Measurements from ENCODE around the gene NFYC. TPM values are rescaled to one million over a fixed set of nuclear protein-coding genes. Genes with fewer than 3 reads are reported as not detected.

NFYC gene
- polyA plus RNA-seq (ENCODE audit: insufficient read depth in 1 of 5, insufficient read length in 5 of 5, low replicate concordance in 1 of 5) = 10 to 100 TPM; 76.9 to 91.2 (median 84.1) TPM
- long read RNA-seq, donor 1, transcript NFYC-213 (10 exons, 1,950 nt) = major isoform, 14 of 32 reads
- long read RNA-seq, donor 1, partial matches to known transcripts = 6 of 32 reads
- long read RNA-seq, donor 1, other reads (novel, unspliced or antisense) = 0 of 32 reads
- long read RNA-seq, donor 2, partial matches to known transcripts = 0 of 7 reads
- long read RNA-seq, donor 2, other reads (novel, unspliced or antisense) = 0 of 7 reads
- long read RNA-seq, donor 3, transcript NFYC-213 (10 exons, 1,950 nt) = major isoform, 7 of 10 reads
- long read RNA-seq, donor 3, partial matches to known transcripts = 0 of 10 reads
- long read RNA-seq, donor 3, other reads (novel, unspliced or antisense) = 0 of 10 reads
- long read RNA-seq, donor 4, transcript NFYC-213 (10 exons, 1,950 nt) = major isoform, 9 of 13 reads
- long read RNA-seq, donor 4, partial matches to known transcripts = 0 of 13 reads
- long read RNA-seq, donor 4, other reads (novel, unspliced or antisense) = 0 of 13 reads
- long read RNA-seq, donor 5, transcript NFYC-213 (10 exons, 1,950 nt) = major isoform, 14 of 16 reads
- long read RNA-seq, donor 5, partial matches to known transcripts = 0 of 16 reads
- long read RNA-seq, donor 5, other reads (novel, unspliced or antisense) = 0 of 16 reads
- long read RNA-seq, donor 6, transcript NFYC-213 (10 exons, 1,950 nt) = major isoform, 9 of 11 reads
- long read RNA-seq, donor 6, partial matches to known transcripts = 0 of 11 reads
- long read RNA-seq, donor 6, other reads (novel, unspliced or antisense) = 0 of 11 reads
- long read RNA-seq, donor 7, transcript NFYC-213 (10 exons, 1,950 nt) = major isoform, 10 of 16 reads
- long read RNA-seq, donor 7, partial matches to known transcripts = 0 of 16 reads
- long read RNA-seq, donor 7, other reads (novel, unspliced or antisense) = 0 of 16 reads
- long read RNA-seq, donor 8, transcript NFYC-213 (10 exons, 1,950 nt) = major isoform, 6 of 27 reads
- long read RNA-seq, donor 8, partial matches to known transcripts = 21 of 27 reads
- long read RNA-seq, donor 8, other reads (novel, unspliced or antisense) = 0 of 27 reads

DNA sequence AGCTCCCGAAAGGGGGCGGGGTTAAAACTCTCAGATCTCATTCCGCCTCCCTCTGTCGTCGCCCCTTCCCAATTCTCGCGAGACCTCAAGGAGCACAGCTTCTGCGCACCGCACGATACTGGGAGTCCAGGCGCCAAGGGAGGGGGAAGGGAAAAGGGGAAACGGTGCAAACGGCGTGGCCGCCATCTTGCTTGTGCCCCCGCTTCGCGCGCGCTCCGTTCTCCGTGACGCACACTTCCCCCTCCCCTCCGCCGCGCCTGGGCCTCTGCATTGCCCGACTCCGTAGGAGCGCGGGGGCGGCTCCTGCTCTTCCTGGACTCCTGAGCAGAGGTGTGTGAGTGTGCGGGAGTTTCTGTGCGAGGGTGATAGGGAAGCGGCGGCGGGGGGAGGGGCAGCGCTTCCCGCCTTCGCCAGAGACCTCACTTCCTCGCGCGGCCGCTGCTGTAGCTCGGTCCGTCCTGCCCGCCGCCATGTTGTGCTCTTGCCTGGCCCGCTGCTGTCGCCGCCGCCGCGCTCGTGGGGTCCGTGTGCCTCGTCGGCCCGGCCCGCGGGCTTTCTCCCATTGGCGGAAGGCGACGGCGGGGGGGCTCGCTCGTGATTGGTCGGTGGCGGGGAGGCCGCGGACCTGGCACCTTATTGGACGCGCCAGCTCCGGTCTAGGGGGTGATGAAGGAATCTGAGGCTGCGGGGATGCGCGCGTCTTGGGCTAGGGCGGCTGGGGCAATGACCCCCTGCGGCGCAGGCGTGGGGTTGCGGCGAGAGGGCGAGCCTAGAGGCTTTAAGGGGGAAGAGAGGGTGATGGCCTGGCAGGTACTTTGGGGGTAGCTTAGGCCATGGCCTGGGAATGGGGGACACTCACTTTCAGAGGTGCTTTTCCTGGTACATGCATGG, at the start of gene NFYC:
Gene NFYC (plus strand): TSS at position 167 of the 891 bp plus-strand sequence. CDS start 47,140 bp downstream, outside the sequence.
- peak; percentile 98 for DNase-seq

- no peak for DNase-seq
Measured at GRCh38 chr1:40645118-40645680, 46.3 kb upstream of the NFYC start.

GRCh38 chr1:40646315-40646714, 45.2 kb upstream of the NFYC start:
- DNase-seq = no peak

DNA sequence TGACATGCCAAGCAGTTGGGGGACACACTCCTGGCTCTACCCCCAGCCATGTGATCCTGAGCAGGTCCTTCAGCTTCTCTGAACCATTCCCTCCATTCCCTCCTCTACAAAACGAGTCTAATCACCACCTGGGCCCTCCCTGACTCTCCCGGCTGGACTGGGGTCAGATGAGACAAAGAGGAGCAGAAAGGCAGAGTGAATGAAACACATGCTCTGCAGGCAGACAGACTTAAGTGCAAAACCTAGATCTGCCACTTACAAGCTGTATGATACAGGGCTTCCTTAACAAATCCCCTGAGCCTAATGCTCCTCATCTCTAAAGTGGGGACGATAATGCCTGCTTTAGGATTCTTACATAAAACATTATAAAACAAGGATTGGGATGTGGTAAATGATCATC, 43.3 kb upstream of the NFYC start:
- no peak for DNase-seq

GRCh38 chr1:40648928-40649591, 42.4 kb upstream of the NFYC start:
- DNase-seq = no peak

- DNase-seq = no peak
Measured at GRCh38 chr1:40649592-40649930, 41.9 kb upstream of the NFYC start.

DNA sequence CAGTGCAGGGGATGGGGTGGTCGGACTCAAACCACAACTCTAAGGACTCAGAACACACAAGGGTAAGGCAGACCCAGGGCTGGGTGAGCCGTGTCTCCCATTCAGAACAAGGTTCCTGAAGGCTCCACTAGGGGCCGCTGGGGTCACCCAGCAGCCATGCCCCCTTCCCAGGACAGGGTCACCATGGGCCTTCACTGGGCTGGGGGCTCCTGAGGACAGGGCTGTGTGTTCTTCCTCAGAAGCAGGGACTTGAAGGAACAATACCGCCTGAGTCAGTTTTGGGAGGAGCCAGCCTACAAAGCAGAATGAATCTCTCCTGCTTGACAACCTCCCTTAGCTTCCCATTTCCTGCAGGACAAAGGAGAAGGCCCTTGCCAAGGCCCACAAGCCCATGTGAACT, 41.4 kb upstream of the NFYC start:
- DNase-seq = no peak

DNA sequence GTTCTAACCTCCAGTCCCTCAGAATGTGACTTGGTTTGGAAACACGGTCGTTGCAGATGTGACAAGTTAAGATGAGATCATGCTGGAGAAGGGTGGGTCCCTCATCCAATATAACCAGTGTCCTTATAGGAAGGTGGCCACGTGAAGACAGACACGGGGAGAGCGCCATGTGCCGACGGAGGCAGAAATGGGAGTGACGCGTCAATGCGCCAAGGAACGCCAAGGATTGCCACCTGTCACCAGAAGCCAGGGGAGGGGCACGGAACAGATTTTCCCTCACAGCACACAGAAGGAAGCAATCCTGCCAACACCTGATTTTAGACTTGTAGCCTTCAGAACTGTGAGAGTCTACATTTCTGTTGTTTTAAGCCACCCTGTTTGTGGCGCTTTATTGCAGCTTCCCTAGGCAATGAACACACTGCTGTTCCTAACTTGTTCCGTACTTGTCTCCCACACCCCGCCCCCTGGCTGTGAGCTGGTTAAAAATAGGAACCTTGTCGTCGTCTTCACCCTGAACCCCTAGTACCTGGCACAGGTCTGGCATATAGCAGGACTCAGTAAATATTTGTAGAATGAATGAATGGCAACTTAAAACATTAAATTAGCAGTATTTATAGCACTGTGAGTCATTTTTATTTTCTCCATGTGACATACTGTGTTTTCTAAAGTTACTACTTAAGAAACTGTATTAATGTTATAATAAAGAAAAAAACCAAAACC, 40.2 kb upstream of the NFYC start:
- no peak for DNase-seq

- no peak for DNase-seq
Measured at GRCh38 chr1:40652468-40652867, 39.0 kb upstream of the NFYC start.

DNA sequence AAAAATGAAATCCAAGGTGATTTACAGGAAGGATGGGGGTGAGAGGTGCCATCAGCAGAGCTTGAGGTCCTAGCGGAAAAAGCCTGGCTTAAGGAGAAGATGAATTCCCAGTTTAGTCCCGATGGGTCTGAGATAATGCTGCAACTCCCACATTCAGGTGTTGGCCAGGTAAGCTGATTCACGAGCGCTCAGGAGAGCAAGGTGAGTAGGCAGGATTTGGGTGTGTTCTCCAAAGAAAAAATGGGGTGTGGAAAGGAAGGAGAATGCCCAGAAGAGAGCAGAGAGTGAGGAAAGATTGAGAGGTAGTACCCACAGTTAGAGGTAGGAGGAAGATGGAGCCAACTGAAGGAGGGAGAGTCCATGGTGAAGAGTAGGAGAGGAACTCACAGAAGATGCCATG, 38.5 kb upstream of the NFYC start:
- no peak for DNase-seq

- no peak for DNase-seq
Measured at GRCh38 chr1:40653851-40654537, 37.5 kb upstream of the NFYC start.

DNA sequence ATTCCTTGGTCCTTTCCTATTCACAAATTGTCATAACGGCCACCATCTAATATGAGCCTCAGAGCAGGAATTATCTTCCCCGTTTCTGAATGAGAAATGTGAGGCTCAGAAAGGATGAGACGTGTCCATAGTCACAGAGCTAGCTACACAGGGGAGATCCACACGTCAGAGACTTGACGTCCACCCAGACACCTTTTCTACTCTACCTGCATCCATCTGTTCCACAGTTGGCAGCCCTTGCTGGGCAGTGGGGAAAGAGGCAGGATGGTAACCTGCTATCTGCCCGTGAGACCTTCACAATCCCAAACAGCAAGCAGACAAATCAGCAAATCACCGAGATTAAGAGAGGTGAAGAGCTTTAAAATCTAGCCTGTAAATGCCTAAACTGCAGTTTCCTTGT, 34.5 kb upstream of the NFYC start:
- no peak for DNase-seq

- DNase-seq = no peak
Measured at GRCh38 chr1:40658751-40659648, 32.5 kb upstream of the NFYC start.

- no peak for DNase-seq
Measured at GRCh38 chr1:40659649-40659947, 31.9 kb upstream of the NFYC start.

DNA sequence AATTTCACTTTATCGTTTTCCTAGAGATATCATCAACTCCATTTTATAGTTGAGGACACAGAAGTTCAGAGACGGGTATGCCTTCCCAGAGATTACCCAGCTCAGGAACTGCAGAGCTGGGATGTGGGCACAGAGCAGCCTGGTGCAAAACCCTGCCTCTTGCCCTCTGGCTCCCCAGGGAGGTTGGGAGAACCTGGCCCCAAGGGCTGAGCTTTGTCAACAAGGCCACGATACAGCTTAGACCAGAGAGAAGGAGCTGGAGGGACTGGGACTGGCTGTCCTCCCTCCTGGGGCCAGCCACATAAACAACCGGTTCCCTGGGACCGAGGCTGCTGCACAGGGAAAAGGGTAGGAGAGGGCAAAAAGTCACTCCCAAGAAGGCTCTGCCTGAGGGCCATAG, 29.8 kb upstream of the NFYC start:
- no peak for DNase-seq

DNA sequence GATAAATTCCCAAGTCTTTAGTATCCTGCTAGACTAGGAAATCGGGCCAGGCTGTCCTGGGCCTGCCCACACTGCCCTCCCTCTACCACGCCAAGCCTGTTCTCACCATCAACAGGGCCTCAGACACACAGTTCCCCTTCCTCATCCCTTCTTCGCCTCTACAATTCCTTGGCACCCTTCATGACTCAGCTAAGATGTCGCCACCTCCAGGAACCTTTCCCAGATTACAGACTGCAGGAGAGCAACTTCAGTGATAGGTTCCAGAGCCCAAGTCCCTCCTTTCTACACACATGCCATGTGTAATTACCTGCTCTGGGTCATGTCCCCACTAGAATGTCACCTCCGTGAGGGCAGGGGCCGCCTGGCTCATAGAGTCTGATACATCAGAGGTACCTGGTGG, 29.4 kb upstream of the NFYC start:
- DNase-seq = no peak

GRCh38 chr1:40662864-40663263, 28.6 kb upstream of the NFYC start:
- DNase-seq = no peak
